Right cardiac atrium (tissue), 5 donors: ENCODE data around the gene TAGLN2. TPM values are rescaled to one million over a fixed set of nuclear protein-coding genes. Genes with fewer than 3 reads are reported as not detected.
"Not testable (repeated sequence)": the region's sequence is repeated elsewhere in the genome, so short reads cannot be mapped to it uniquely, and the experiment has no call there.

ENCODE experiments used
- ATAC-seq, 2 donors: fragments of 200-7000 bp; cut with Tn5 transposase; one replicate each; pipeline versions ENCODE4 v1.8.0 to v1.9.1; 2020; ENCODE audit warnings: moderate library complexity in 2 of 2, mild to moderate bottlenecking in 1 of 2
- DNase-seq, 3 donors: peaks; one replicate each; pipeline ENCODE4 v3.0.0-alpha.2; 2020
- H3K27ac ChIP-seq: one replicate; pipeline ENCODE4 v1.5.1; 2013; ENCODE audit warnings: mild to moderate bottlenecking, low read length, control low read depth, moderate library complexity
- H3K27me3 ChIP-seq: one replicate; pipeline ENCODE4 v1.6.1; 2013; ENCODE audit not compliant: control insufficient read depth, insufficient read depth
- H3K4me1 ChIP-seq: one replicate; pipeline ENCODE4 v1.6.1; 2013; ENCODE audit warnings: low read length; ENCODE audit not compliant: control insufficient read depth, insufficient read depth
- H3K4me3 ChIP-seq: one replicate; pipeline ENCODE4 v1.5.1; 2013; ENCODE audit warnings: low read length, control low read depth
- H3K9me3 ChIP-seq: one replicate; pipeline ENCODE4 v1.6.1; 2013; ENCODE audit warnings: low read length; ENCODE audit not compliant: control insufficient read depth
- WGBS: extraction: QIAGEN DNeasy Blood & Tissue Kit; methylation state at CpG from one replicate; pipeline ENCODE4 v1.1.7; 2013; 5-methylcytosine and 5-hydroxymethylcytosine counted together
- intact Hi-C, 4 donors: fragments of 100-400 bp; cut with DNase I; formaldehyde crosslinking; loops; one replicate each; pipeline versions ENCODE4 v1.11.0 to v1.14.0; 2022 to 2023
- polyA plus RNA-seq: library from polyadenylated mRNA; stranded (reverse); fragments of 200-250 nt; gene quantifications from one replicate; pipeline ENCODE4 v1.2.3, GENCODE V29; 2013
- total RNA-seq, 4 donors: library from RNA; stranded (reverse); fragmentation: NEBNext Ultra II Directional; extraction: Animal tissue kit (Norgen Biotek cat#: 25700); gene quantifications; one replicate each; pipeline ENCODE4 v1.2.1, GENCODE V29; 2021
- donor health status: healthy with polysubstance abuse.
- donor health status: DM: no; HTN: yes; CAD: no.
- donor health status: DM: no; HTN: no; CAD: no.
- donor health status: DM: no; HTN: yes; CAD: no; lungs with severe emphysema.
- donor health status: DM: yes; HTN: yes; CAD: no.

The TAGLN2 gene
- total and polyA plus RNA-seq, 5 donors, result 117 to 253 (median 179) TPM

- Histone ChIP-seq H3K4me1 (peaks cover 8% of the 10 kb centered on the region), H3K27me3 (no peaks in the 10 kb centered on the region), H3K4me3 (no peak overlapping the region), H3K9me3 (no peaks in the 10 kb centered on the region), H3K27ac (no peak overlapping the region)
- DNase-seq (no peak), ATAC-seq (no peak)
- intact Hi-C loops, result no loop called here
- 77% methylated on average over 9 of the region's 9 CpGs for WGBS
Observed at GRCh38 chr1:159908031-159908940, 17.0 kb downstream of the TAGLN2 start.

DNA sequence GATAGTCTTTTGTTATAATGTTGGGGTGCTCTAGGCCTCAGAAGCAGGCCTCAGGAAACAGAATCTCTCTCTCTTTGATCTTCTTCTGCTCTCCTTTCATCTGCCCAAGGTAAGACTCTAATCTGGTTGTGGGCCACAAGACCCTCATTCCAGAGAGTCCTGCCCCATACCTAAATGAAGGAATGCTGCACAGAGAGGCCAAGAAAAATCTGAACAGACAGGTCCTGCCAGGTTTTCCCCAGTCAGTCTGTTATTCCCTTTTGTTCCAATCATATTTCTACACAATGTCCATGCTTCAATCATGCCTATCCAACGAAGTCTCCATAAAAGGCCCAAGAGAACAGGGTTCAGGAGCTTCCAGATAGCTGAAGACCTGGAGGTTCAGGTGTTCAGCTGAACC is 18.3 kb downstream of the TAGLN2 start:
- H3K4me1 ChIP-seq, result peaks cover 8% of the 10 kb centered on the region
- ATAC-seq (no peak), DNase-seq (no peak)
- no peak overlapping the region for H3K4me3 ChIP-seq
- no peaks in the 10 kb centered on the region for H3K9me3 ChIP-seq
- 85% methylated on average over 1 of the region's 1 CpG for WGBS
- no peaks in the 10 kb centered on the region for H3K27me3 ChIP-seq
- no peak overlapping the region for H3K27ac ChIP-seq
- intact Hi-C loops, result no loop called here

GRCh38 chr1:159904036-159904435 is 21.3 kb downstream of the TAGLN2 start:
- H3K9me3 ChIP-seq, H3K27me3 ChIP-seq, ATAC-seq, H3K4me3 ChIP-seq, H3K4me1 ChIP-seq, H3K27ac ChIP-seq, intact Hi-C loops, DNase-seq: not testable (repeated sequence)
- 84% methylated on average over 3 of the region's 3 CpGs for WGBS

DNA sequence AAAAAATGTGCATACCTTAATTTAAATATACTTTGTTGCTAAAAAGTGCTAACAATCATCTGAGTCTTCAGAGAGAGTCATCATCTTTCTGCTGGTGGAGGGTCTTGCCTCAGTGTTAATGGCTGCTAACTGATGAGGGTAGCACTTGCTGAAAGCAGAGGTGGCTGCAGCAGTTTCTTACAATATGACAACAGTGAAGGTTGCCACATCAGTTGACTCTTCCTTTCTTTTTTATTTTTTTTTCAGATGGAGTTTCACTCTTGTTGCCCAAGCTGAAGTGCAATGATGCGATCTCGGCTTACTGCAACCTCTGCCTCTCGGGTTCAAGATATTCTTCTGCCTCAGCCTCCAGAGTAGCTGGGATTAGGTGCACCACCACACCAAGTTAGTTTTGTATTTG is 22.8 kb downstream of the TAGLN2 start:
- DNase-seq, result no peak
- intact Hi-C loops, result no loop called here
- H3K27me3 ChIP-seq, result no peaks in the 10 kb centered on the region
- 94% methylated on average over 3 of the region's 3 CpGs for WGBS
- ATAC-seq, result no peak
- no peak overlapping the region for H3K4me3 ChIP-seq
- H3K27ac ChIP-seq, result no peak overlapping the region
- H3K4me1 ChIP-seq, result peaks cover 10% of the 10 kb centered on the region
- no peaks in the 10 kb centered on the region for H3K9me3 ChIP-seq

GRCh38 chr1:159900755-159901360 is 24.4 kb downstream of the TAGLN2 start:
- Histone ChIP-seq H3K4me3 (no peak overlapping the region), H3K4me1 (peaks cover 10% of the 10 kb centered on the region), H3K9me3 (no peaks in the 10 kb centered on the region), H3K27ac (peak overlapping the region; percentile 36), H3K27me3 (no peaks in the 10 kb centered on the region)
- WGBS, result 70% methylated on average over 2 of the region's 2 CpGs
- DNase-seq (peak in 1 of 3 donors; percentile 35), ATAC-seq (peak in 1 of 2 donors; percentile 46)
- intact Hi-C loops, result no loop called here

GRCh38 chr1:159900086-159900680 is 25.1 kb downstream of the TAGLN2 start, which contains the start of gene CFAP45:
CFAP45 (minus strand) TSS chr1:159900165; CDS start chr1:159900098, 67 bp downstream.
- Histone ChIP-seq H3K27me3 (no peaks in the 10 kb centered on the region), H3K27ac (peak within 1 kb of the TSS; percentile 26), H3K4me3 (no peak within 1 kb of the TSS), H3K9me3 (no peaks in the 10 kb centered on the region), H3K4me1 (peaks cover 10% of the 10 kb centered on the region)
- peak; percentile 90 to 96 (median 94) for DNase-seq
- intact Hi-C loops, result no loop called here
- peak; percentile 95 to 96 for ATAC-seq
- 20% methylated on average over 30 of the region's 30 CpGs for WGBS

- H3K27me3 ChIP-seq, H3K4me1 ChIP-seq, intact Hi-C loops, H3K9me3 ChIP-seq, H3K27ac ChIP-seq, H3K4me3 ChIP-seq, ATAC-seq: not testable (repeated sequence)
- WGBS, result 86% methylated on average over 12 of the region's 15 CpGs
- peak in 1 of 3 donors; percentile 49 for DNase-seq
Observed at GRCh38 chr1:159899634-159900033, 25.7 kb downstream of the TAGLN2 start.

DNA sequence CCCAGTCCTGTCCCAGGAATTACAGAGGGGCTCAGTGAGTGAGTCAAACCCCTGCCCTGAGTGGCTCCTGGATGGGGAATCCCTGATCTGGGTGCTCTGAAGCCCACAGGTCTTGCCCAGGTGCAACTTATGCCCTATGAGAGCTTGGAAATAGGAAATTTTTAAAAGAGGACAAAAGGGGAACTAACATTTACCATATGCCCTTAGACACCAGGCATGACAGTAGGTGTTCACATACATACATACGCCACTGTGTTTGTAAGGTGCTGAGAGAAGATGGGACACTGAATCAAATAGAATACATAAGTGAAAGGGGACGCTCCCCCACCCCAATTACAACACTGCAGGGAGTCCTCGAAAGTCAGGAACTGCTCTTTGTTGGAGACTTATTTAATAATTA is 26.8 kb downstream of the TAGLN2 start:
- no peak overlapping the region for H3K4me3 ChIP-seq
- intact Hi-C loops, result no loop called here
- WGBS, result 98% methylated on average over 3 of the region's 3 CpGs

GRCh38 chr1:159897962-159898361 is 27.3 kb downstream of the TAGLN2 start:
- DNase-seq (no peak), ATAC-seq (no peak)
- no peak overlapping the region for H3K27ac ChIP-seq
- intact Hi-C loops, result no loop called here
- no peak overlapping the region for H3K4me3 ChIP-seq
- H3K4me1 ChIP-seq, result peaks cover 10% of the 10 kb centered on the region
- H3K9me3 ChIP-seq, result no peaks in the 10 kb centered on the region
- 89% methylated on average over 3 of the region's 3 CpGs for WGBS
- no peaks in the 10 kb centered on the region for H3K27me3 ChIP-seq

More for the DNA sequence above, 26.8 kb downstream of the TAGLN2 start:
- Histone ChIP-seq H3K9me3 (no peaks in the 10 kb centered on the region), H3K27ac (no peak overlapping the region), H3K27me3 (no peaks in the 10 kb centered on the region), H3K4me1 (peaks cover 10% of the 10 kb centered on the region)
- peak in 1 of 3 donors; percentile 5 for DNase-seq
- no peak for ATAC-seq

- intact Hi-C loops, result no loop called here
- Histone ChIP-seq H3K27me3 (no peaks in the 10 kb centered on the region), H3K4me1 (peaks cover 10% of the 10 kb centered on the region), H3K9me3 (no peaks in the 10 kb centered on the region), H3K27ac (no peak overlapping the region), H3K4me3 (no peak overlapping the region)
- peak in 1 of 3 donors; percentile 5 for DNase-seq
- WGBS, result 70% methylated on average over 3 of the region's 3 CpGs
- ATAC-seq, result no peak
Observed at GRCh38 chr1:159896546-159896930, 28.8 kb downstream of the TAGLN2 start.
